Stimulated activated CD4-positive, alpha-beta T cell treated with anti-CD3 and anti-CD28 coated beads, TNF-alpha, amount 100 ng/mL, for 48 hours (primary cell): ENCODE data around the gene KIAA0232.
"Not testable (repeated sequence)": the region's sequence is repeated elsewhere in the genome, so short reads cannot be mapped to it uniquely, and the experiment has no call there.

ENCODE experiments used
- DNase-seq, 3 donors: peaks; one replicate each; pipeline ENCODE4 v3.0.0-alpha.2; 2020; ENCODE audit warnings: low read depth in 3 of 3

The KIAA0232 gene

DNA sequence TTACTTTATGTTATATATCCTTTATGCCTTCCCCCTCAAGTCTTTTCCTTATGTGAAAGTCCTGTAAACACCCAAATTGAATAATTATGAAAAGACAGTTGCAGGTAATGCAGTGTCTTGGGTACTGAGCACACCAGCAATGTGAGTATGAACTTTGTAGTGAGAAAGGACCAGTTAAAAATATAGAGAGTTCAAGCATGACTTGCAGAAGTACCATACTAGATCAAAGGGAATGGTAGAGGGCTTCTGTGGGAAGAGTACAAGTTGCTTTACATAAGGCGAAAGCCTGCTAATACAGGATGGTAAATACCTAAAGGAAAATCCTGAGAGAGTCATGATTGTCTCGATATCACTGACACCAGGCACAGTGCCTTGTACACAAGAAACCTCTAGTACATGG lies 25.7 kb downstream of the KIAA0232 start:
- no peak for DNase-seq

DNA sequence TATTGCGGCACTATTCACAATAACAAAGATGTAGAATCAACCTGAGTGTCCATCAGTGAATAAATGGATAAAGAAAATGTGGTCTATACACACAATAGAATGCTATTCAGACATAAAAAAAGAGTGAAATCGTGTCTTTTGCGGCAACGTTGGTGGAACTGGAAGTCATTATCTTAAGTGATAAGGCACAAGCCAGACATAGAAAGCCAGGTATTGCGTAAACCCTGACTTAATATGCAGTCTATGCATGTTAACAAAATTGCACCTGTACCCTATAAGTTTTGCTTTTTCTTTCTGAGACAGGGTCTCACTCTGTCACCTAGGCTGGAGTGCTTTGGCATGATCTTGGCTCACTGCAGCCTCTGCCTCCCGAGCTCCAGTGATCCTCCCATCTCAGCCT lies 28.6 kb downstream of the KIAA0232 start:
- DNase-seq: no peak

DNA sequence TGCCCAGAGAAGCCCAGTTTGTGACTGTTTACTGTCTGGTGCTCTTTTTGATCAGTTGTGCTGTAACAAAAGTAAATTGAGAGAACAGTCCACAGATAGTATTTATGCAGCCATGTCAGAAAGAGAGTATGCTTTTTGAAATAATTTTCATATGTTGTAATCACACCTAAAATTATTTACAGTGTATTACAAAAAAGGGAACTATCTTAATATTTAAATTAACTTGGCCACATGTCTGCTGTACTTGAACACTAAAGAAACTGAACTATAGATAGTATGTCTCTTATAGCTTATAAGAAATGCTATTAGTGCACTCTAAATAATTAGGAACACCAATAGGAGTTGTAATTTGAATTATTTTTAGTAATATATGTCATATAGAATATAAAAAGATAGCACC lies 30.2 kb downstream of the KIAA0232 start:
- DNase-seq: no peak

DNA sequence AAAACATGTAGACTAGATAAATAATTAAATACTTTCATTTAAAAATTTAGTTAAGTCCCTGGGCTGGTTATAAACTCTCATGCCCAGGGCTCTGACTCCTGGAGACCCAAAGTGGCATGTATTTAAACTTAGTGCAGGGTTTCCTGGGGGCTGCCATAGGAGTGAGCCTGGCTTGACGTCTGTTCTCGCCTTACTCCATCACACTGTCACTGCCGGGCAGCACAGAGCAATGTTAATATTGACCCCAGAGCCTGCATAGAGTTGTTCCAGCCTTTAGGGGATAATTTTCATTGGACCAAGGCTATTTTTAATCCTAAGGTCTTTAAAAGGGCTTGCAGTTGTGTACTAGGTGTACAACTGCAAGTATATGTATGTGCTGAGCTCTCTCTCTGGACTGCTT lies 31.2 kb downstream of the KIAA0232 start:
- DNase-seq: no peak

DNA sequence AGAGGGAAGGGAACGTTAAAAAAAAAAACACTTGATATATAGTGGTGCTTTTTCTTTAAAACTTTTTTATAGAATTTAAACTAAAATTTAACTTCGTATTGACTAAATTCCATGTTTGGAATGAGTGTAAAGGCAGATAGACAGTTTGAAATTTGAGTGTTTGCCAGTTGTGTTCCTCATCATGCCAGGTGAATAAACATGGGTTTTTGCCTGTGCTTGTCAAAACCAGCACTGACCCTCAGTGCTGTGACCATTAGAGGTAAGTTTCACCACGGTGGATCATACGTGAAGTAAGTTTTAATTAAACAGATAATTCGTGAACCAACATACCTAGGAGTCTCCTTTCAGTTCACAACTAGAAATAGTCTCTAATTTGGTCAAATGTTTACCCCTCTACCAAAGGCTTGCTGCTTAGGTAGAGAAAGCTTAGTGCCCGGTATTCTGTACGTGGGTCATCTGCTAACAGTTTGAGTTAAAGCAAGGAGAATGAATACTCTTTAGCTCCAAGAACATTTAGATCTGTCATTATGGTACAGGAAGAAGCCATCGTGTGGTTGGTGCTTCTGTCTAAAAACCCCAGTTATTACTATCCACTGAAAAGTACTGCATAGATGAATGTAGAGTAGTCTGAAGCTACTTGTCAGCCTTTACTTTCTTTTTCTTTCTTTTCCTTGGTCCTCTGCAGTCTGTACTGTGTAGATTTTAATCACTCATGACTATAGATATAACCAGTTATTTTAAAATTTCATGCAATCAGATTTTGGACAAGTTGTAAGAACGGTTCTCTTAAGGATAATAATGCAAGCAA lies 32.7 kb downstream of the KIAA0232 start:
- no peak for DNase-seq

DNA sequence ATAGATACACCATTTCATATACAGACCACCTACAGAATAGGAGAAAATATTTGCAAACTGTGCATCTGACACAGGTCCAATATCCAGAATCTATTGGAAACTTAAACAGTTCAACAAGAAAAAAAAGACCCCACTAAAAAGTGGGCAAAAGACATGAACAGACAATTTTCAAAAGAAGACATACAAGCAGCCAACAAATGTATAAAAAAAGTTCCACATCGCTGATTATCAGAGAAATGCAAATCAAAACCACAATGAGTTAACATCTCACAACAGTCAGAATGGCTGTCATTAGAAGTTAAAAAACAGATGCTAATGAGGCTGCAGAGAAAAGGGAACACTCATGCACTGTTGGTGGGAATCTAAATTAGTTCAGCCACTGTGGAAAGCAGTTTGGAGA lies 36.8 kb downstream of the KIAA0232 start:
- DNase-seq: no peak

DNA sequence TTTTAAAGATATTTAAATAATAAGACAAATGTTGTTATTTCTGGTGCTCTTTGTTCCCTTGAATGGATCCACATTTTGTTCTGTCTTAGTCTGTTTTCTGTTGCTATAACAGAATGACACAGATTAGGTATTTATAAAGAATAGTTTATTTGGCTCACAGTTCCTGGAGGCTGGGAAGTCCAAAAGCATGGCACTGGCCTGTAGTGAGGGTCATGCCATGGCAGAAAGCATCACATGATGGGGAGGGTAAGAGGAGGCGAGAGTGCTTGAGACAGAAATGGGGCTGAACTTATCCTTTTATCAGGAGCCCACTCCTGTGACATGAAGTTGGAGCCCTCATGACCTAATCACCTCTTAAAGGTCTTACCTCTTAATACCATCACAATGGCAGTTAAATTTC lies 38.2 kb downstream of the KIAA0232 start:
- no peak for DNase-seq

DNA sequence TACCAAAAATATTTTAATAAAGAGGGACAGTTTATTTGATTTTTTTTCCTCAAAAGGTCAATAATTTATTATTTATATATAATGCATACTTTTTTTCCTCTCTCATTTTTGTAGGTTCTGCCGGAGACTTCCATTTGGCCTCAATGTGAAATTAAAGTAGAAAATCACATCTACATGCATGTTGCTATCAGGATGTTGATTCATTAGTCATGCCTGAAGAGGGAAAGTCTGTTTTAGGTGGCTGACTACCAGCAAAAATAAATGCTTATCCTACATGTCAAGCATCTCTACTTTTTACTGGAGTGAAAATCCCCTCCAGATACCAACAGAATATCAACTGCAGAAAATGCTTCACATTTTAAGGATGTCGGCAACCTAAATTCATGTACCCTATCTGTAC lies 41.5 kb downstream of the KIAA0232 start:
- DNase-seq: no peak

DNA sequence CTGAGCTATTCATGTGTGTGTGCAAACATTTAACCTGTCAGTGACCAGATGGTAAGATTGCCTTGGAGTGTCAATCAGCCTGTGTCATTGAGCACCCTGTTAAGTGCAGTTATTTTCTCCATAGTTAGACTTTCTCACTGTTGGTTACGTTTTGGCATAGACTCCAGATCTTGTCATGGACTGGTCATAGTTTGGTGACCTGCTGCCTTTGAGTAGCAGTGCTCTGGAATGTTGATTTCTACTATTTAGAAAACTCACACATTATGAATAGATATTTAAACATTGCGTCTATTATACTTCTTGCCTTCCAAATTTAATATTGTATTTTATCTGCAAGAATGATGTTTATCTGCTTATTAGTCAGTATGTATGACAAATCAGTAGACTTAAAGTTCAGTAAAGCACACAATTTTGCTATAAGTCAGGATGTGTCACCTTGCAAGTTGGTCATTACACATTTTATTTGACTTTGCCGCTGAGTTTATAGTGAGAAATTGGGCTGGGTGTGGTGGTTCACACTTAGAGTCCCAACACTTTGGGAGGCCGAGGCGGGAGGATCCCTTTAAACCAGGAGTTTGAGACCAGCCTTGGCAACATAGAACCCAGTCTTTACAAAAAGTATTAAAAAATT lies 42.4 kb downstream of the KIAA0232 start:
- DNase-seq: no peak

DNA sequence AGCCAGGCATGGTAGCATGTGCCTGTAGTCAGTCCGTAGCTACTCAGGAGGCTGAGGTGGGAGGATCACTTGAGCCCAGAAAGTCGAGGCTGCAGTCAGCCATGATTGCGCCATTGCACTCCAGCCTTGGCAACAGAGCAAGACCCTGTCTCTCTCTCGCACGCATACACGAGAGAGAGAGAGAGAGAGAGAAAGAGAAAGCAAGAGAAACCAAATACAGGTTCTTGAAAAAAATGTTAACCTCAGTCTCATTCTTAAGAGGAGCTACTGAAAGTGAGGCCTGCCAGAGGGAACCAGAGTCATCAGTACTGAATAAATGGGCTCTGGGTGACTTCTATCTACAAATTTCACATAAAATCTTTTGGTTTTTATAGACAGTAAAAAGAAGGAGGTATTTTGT lies 42.9 kb downstream of the KIAA0232 start:
- DNase-seq: no peak

DNA sequence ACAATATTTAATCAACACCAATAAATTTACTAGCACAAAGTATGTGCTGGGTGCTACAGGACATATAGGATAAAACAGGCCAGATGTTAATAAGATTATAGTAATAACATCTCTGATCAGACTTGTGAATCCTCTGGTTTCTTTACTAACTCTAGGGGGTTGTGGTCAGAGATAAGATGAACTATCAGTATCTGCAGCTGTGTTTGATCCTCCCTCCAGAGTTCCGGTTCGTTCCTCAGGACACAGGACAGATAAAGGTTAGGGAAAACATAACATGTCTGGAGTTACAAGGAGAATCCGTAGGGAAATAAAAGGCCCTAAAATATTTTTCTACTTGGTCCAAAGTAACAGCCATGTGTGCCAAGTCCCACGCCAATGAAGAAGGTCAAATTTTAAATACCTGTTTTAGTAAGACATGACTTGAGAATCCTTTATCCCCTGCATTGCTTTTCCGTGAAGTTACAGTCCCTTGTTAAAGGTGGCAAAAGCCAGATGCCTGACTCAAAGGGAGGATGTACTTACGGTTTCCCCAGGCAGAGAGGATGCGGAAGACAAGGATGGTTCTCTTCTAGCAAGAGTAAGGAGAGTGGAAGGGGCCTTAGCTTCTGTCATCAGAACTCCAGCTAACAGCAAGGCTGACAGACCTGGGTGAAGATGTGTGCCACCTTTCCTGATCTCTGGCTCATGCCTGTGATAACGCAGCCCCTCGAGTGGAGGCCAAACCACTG lies 44.4 kb downstream of the KIAA0232 start:
- no peak for DNase-seq

DNA sequence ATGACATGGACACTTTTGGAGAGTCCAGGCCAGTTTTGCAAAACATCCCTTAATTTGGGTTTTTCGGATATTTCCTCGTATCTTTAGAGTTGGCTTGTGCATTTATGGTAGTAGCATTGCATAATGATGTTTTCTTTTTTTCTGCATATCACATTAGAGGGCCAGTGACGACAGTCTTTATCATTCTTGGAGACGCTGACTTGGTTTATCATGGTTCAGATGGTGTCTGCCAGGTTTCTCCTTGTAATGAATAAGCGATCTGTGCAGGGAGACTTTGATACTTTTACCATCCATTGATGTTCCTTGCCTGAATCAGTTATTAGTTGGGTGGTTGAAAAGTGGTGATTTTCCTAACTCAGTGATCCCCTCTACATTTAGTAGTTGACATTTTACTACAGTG lies 46.6 kb downstream of the KIAA0232 start:
- DNase-seq: no peak

DNA sequence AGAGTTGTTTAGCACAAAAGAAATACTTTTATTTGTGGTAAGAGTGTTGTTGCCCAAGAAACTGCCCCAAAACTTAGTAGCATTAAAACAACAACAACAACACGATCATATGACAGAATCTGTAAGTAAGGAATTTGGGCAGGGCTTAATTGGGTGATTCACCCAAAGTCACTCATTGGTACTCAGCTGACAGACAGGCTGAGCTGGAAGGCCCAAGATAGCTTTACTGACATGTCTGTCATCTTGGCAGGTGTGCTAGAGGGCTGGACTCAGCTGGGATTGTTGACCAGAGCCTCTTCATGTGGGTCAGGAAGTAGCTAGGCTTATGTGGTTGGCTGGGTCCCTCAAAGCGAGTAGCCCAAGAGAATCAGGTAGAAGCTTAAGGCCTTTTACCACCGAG lies 52.3 kb downstream of the KIAA0232 start:
- DNase-seq: no peak

DNA sequence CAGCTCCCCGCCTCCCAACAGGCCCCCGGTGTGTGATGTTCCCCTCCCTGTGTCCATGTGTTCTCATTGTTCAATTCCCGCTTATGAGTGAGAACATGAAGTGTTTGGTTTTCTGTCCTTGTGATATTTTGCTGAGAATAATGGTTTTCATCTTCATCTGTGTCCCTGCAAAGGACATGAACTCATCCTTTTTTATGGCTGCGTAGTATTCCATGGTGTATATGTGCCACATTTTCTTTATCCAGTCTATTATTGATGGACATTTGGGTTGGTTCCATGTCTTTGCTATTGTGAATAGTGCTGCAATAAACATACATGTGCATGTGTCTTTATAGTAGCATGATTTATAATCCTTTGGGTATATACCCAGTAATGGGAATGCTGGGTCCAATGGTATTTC lies 53.1 kb downstream of the KIAA0232 start:
- not testable (repeated sequence) for DNase-seq

DNA sequence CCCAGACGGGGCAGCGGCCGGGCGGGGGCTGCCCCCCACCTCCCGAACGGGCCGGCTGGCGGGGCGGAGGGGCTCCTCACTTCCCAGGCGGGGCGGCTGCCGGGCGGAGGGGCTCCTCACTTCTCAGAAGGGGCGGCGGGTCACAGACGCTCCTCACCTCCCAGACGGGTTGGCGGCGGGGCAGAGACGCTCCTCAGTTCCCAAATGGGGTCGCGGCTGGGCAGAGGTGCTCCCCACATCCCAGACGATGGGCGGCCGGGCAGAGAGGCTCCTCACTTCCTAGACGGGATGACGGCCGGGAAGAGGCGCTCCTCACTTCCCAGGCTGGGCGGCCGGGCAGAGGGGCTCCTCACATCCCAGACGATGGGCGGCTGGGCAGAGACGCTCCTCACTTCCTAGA lies 54.6 kb downstream of the KIAA0232 start:
- not testable (repeated sequence) for DNase-seq

DNA sequence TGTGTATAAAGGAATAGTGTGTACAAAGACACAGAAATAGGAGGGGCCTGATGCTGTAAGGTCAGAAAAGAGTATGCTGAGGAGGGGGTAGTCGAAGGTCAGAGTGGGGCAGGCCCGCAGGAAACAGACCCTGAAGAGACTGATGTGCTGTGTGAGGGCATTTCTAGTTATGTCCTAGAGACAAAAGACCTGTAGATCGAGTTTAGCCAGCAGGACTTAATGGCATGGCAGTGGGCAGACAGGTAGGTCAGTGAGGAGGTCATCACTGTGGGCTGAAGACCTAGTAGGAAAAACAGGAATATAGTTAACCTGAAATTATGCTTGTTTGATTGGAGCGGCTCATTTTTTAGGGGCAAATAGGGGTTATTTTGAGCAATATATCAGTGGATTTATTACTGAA lies 57.1 kb downstream of the KIAA0232 start:
- DNase-seq: no peak

DNA sequence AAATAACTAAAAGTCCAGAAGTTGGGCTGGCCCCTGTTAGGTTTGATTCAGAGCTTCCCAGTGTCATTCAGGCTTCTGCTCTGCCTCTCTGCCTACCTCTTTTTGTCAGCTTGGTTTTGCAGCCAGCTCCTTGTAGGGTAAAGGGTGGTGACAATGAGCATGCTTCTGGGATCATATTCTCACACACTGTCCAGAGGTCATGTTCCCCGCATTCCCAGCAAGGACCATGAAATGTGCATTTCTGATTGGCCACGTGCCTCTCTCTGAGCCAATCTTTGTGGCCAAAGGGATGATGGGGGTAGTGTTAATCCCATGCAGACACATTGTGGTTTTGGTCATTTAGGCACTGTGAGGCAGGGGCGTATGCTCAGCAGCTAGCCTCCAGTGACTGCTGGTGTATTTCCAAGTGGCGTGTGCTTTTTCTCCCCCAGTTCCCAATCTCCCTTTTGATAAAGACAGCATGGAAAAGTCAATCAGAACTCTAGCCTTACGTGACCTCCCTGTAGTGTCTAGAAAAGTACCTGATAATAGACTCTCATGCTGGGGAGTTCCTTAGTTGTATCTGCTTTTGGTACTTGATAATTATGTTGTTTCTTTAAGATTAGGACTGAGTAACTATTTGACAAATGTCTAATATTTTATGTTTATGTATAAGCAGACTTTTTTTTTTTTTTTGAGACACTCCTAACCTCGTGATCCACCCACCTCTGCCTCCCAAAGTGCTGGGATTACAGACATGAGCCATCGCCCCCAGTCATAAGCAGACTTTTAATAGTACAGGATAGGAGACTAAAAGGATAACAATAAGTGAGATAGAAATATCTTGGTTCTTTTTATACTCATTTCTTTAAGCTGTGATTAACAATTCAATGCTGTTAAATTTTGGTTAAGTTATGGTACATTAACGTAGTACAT lies 57.8 kb downstream of the KIAA0232 start:
- DNase-seq: no peak

DNA sequence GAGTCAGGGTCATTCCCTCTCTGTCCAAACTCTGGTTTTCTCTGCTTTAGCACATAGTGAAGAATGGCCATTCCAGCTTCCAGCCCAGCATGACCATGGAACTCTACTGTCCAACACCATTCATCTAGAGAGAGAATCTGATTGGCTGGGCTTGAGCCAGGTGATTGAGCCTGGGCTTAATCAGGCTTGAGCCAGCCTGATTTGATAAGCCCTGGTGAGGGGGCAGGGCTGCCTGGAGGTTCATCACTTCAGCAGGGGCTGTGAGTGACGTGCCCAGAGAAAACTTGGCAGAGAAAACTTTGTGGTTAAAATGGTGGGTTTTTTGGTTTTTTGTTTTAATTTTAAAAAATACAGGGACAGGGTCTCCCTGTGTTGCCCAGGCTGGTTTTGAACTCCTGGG lies 62.5 kb downstream of the KIAA0232 start:
- no peak for DNase-seq

DNA sequence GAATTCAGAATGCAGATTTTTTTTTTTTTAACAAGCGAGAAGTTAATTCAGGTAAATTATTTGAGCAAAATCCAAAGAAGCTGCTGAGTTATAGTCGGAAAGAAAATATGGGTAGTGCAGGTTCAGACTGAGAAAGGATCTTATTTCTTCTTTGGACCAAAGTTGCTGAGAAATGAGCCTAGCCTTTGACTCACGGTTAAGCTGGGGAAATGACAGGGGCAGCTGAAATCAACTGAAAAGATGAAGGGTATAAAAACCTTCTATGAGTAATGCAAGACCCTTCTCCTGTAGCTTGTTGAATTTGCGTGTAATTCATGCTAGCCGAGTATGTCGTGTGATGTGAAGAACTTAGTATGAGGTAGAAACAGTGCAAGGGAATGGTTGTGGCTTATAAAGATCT lies 63.0 kb downstream of the KIAA0232 start:
- no peak for DNase-seq

DNA sequence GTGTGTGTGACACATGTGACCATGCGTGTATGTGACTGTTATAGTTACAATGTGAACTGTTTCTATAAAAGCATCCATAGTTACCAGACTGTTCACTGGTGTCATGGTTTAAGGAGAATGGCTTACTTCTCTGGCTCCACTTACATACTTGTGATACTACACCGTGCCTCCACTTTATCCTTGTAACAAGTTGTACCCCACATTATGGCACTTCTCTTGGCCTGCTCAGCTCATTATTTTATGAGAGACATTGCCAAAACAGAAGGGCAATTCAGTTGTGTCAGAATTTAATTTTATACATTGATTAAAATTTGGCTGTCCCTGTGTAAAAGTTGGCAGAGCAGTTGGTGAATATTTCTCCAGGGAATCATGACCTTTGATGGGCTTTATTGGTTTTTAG lies 64.7 kb downstream of the KIAA0232 start:
- no peak for DNase-seq

DNA sequence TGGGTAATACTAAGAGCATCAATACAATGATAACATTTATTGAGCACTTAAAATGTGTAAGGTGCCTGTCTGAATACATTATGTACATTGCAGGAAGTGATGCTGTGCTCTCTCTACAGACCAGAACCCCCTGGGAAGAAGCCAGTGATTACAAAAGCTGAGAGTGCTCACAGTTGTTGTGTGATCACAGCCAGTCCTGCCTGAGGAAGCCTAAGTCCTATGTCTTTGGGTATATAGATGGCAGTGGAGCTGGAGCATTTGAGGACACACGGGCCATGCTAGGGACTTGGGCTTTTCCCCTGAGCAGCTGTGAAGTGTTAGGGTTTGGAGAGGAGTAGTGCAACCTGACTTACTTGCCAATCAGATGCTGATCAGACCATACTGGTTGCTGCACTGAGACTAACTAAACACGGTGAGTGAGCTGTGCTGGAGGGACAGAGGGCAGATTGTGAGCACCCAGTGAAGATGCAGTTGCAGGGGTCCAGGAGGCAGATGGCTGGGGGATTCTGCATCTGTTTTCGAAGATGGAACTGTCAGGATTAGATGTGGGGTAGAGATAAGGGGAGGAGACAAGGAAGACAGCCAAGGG lies 66.3 kb downstream of the KIAA0232 start:
- DNase-seq: no peak

DNA sequence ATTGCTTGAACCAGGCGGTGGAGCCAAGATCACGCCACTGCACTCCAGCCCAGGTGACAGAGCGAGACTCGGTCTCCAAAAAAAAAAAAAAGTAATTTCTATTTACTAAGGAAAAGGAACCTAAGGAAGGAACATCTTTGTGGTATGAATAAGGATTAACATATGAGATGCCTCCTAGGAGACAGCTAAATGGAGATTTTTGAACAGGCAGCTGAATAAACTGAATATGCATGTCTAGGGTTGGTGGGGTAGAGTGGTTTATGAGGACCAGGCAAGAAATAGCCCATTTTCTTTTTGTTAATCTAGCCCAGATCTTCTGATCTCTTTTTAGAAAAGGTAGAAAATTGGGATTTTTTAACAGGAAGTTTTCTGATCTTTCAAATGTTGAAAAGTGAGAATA lies 67.2 kb downstream of the KIAA0232 start:
- no peak for DNase-seq
